Frontal cortex (tissue), 4 donors: Measurements from ENCODE around the gene GNB5. TPM values are rescaled to one million over a fixed set of nuclear protein-coding genes. Genes with fewer than 3 reads are reported as not detected.
"Not testable (repeated sequence)": the region's sequence is repeated elsewhere in the genome, so short reads cannot be mapped to it uniquely, and the experiment has no call there.

ENCODE experiments used
- DNase-seq, 2 donors: peaks; one replicate each; pipeline ENCODE4 v3.0.0; 2012; ENCODE audit warnings: low spot score in 2 of 2
- FAIRE-seq: peaks from 2 replicates; lab custom pipeline; 2012; peaks lifted over from hg19 to GRCh38; lab: Jason Lieb, UNC
- total RNA-seq: library from RNA; depleted of rRNA; stranded (reverse); fragments of >200 nt; gene quantifications from one replicate; pipeline ENCODE4 v1.2.3, GENCODE V29; 2014
- donor health status: control.
- donor health status: control.
- donor health status: control.

Gene GNB5
- 34.2 TPM for total RNA-seq

DNA sequence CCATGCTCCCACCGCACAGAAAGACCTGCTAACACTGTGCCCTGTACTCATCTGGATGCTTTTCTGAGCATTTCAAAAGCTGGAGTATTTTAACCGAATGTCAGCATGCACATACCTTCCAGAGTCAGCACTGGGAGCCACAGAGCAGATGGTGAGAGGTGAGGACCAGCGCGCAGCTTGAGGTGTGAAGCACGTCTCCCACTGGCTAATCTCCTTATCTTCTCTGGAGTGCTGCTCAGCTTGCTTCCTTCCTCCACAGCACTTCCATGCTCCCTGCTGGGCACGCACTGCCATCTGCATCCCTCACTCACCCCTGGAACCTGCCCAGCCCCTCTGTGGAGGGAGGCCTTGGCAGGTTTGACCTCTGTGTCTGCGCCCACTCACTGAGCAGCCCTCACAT is at the start of gene GNB5:
GNB5 (minus strand) TSS at position 186 of the 400 bp plus-strand sequence. CDS start 6,716 bp downstream, outside the sequence.
- DNase-seq (no peak), FAIRE-seq (no peak)

GRCh38 chr15:52240166-52240565 is 49.0 kb upstream of the GNB5 start:
- FAIRE-seq = no peak

GRCh38 chr15:52238989-52239525 is 47.9 kb upstream of the GNB5 start:
- FAIRE-seq, DNase-seq: not testable (repeated sequence)

More at GRCh38 chr15:52240166-52240565, 49.0 kb upstream of the GNB5 start:
- DNase-seq = no peak

- FAIRE-seq (no peak), DNase-seq (no peak)
These were observed 47.0 kb upstream of the GNB5 start for GRCh38 chr15:52238149-52238548.

- no peak for FAIRE-seq
- DNase-seq = no peak
These were observed 44.8 kb upstream of the GNB5 start for GRCh38 chr15:52236013-52236412.

GRCh38 chr15:52234596-52235541 is 43.7 kb upstream of the GNB5 start:
- FAIRE-seq = no peak
- no peak for DNase-seq

GRCh38 chr15:52233405-52233804 is 42.2 kb upstream of the GNB5 start:
- no peak for FAIRE-seq

DNA sequence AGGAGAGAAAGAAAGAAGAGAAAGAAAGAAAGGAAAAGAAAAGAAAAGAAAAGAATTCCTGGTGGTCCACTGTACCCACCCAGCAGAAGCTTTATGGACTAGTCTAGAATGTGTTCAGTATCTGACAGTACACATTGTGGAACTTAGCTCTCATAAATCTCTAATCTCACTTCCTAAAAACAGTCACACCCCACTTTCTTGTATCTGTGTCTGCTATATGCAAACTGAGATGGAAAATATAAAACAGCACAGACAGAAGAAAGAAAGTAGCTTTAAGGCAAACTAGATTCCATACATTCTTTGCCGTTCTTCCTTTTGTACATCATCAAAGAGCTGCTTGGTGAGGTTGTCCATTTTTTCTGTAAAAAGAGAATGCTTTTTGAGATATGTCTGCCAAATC is 41.1 kb upstream of the GNB5 start:
- FAIRE-seq (no peak), DNase-seq (no peak)

More at GRCh38 chr15:52233405-52233804, 42.2 kb upstream of the GNB5 start:
- DNase-seq = no peak

DNA sequence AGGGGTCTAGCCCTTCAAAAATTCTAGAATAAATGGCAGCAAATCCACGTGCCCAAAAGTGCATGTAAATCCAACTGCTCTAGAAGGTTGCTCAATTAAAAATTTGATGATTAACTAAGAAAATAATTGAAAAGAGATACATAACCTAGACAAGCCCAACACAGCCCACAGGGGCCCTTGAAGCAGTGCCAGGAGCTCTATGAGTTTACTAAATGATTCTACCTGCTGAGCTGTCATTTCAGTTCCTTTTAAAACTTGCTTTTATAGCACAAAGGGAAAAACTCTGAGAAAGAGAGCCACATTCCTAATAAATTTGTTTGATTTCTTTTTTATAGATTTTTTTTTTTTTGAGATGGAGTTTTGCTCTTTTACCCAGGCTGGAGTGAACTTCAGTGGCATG is 38.9 kb upstream of the GNB5 start:
- FAIRE-seq (no peak), DNase-seq (no peak)

GRCh38 chr15:52228921-52229320 is 37.7 kb upstream of the GNB5 start:
- DNase-seq (no peak), FAIRE-seq (no peak)

GRCh38 chr15:52227456-52227855 is 36.3 kb upstream of the GNB5 start:
- peak; percentile 19 to 75 for DNase-seq
- no peak for FAIRE-seq

- DNase-seq (no peak), FAIRE-seq (no peak)
These were observed 34.0 kb upstream of the GNB5 start for GRCh38 chr15:52225230-52225629.

DNA sequence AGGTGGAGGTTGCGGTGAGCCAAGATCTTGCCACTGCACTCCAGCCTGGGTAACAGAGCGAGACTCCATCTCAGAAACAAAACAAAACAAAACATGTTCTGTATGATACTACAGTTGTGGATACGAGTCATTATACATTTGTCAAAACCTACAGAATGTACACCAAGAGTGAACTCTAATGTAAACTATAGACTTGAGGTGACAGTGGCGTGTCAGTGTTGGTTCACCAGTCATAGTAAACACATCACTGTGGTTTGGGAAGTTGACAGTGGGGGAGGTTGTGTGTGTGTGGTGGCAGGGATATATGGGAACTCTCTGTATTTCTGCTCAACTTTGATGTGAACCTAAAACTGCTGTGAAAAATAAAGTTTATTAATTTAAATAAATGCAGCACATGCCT is 33.0 kb upstream of the GNB5 start:
- no peak for DNase-seq
- no peak for FAIRE-seq

- FAIRE-seq = no peak
- DNase-seq = no peak
These were observed 30.5 kb upstream of the GNB5 start for GRCh38 chr15:52221730-52222129.

DNA sequence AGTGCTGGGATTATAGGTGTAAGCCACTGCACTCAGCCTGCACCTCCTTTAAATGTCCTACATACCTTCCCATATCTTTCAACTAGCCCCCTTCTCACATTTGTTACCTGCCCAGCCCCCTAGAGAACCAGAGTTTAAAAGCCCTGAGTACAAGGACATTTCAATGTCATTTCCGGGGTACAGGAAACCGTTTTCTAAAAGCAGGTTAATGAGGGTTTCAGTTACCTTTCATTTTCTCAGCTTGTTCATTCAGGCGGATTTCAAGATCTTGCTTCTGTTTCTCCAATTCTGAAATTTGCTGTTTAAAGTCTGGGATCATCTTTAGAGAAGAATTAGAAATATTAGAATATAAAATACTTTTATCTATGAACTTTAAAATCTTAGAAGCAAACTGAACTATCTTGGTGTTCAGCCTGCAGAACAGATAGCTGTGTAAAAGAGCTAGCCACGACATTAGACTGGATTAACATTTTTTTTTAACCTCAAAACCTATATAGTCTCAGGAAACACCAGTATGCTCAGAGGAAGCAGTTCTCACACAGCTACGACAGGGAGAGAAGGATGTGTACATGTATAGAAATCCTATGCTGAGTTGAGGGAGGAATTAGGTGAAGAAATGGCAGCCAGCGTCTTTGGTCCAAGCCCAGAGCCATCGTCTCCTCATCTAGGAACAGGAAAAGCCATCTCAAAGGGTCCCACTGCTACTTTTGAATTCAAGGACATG is 29.9 kb upstream of the GNB5 start:
- DNase-seq = no peak
- no peak for FAIRE-seq

DNA sequence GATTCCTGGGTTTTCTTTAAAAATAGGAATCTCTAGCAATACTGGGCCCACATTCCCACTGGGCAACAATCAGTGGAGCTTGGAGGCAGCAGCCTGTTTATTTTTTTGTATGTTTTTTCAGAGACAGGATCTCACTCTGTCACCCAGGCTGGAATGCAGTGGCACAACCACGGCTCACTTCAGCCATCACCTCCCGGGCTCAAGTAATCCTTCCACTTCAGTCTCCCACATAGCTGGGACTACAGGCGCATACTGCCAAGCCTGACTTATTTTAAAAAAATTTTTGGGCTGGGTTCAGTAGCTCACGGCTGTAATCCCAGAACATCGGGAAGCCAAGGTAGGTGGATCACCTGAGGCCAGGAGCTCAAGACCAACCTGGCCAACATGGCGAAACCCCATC is 29.1 kb upstream of the GNB5 start:
- FAIRE-seq (no peak), DNase-seq (no peak)

DNA sequence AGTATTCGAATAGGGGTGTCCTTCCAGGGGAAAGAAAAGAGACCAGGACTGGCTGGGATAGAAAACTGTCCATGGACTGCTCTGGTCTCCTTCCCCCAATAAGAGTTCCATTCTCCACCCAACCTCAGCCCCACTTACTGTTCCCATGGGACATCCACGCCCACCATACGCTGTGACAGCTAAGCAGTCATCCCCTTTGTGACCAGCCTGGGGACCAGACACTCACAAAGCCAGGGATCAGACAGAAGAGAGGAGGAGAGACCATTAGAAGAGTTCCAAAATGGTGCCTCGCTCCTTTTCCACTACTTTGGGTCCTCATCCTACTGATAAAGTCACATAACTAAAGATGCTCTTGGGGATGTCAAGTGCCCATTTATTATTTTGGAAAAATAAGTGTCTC is 27.6 kb upstream of the GNB5 start:
- FAIRE-seq = no peak
- no peak for DNase-seq

GRCh38 chr15:52218371-52218770 is 27.2 kb upstream of the GNB5 start:
- FAIRE-seq (no peak), DNase-seq (no peak)

DNA sequence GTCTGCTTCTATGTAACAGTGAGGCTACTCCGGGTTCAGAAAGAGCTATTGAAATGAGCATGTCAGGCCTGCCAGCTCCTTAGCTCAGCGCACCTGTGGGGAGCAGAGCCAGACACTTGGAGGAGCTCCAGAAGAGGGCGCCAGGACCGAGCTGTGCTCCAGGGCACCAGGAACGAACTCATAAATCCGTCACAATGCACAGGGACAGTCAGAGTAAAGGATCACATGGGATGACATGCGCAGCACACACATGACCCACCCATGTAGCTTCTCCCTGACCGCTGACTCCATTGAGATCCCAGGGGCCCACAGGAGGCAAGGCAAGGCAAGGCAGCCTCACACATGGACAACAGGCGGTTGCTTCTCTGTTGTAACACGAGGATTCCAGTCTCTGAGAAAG is 26.0 kb upstream of the GNB5 start:
- DNase-seq (no peak), FAIRE-seq (no peak)

DNA sequence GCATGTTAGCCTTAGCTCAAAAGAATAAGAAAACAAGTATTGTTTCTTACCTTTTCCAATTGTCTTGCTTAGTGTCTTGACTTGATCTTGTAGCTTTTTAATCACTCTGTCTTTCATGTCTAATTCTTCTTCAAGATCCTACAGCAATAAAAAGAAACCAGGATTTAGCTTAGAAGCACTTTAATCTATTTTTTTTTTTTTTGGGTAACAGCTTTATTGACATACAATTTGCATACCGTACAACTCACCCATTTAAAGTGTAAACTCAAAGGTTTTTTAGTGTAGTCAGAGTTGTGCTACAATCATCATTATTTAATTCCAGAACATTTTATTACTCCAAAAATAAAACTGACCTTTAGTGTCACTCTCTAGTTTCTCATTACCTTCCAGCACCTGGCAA is 23.4 kb upstream of the GNB5 start:
- FAIRE-seq (no peak), DNase-seq (no peak)

- DNase-seq (no peak), FAIRE-seq (no peak)
These were observed 22.0 kb upstream of the GNB5 start for GRCh38 chr15:52213206-52213605.
